SU-DHL-6 (cell line): ENCODE results near the gene SLC25A10.

Experiments used
- H2AFZ ChIP-seq: fragments of 200-600 bp; sonication (generic); 2 replicates; pipeline ENCODE4 v1.6.1; 2014; ENCODE audit warnings: low read depth, mild to moderate bottlenecking, moderate library complexity, mixed read lengths, antibody characterized with exemption, low read length; ENCODE audit not compliant: severe bottlenecking
- H3F3A ChIP-seq: fragments of 200-600 bp; shearing (Covaris generic); 2 replicates; pipeline ENCODE4 v1.6.0; 2016; ENCODE audit warnings: antibody characterized with exemption, mild to moderate bottlenecking; ENCODE audit not compliant: insufficient read depth
- H3K27ac ChIP-seq: fragments of 200-600 bp; sonication (generic); 2 replicates; pipeline ENCODE4 v1.5.1; 2016; ENCODE audit warnings: low read depth, mild to moderate bottlenecking, low read length, moderate library complexity, mixed read lengths
- H3K27me3 ChIP-seq: fragments of 200-600 bp; sonication (generic), shearing (Covaris generic); 2 replicates; pipeline ENCODE4 v1.6.0; 2014; ENCODE audit warnings: mild to moderate bottlenecking, low read length
- H3K36me3 ChIP-seq: fragments of 200-600 bp; sonication (generic); 2 replicates; pipeline ENCODE4 v1.6.1; 2014; ENCODE audit warnings: mild to moderate bottlenecking, low read length, mixed read lengths
- H3K4me2 ChIP-seq: fragments of 300-600, 200-600 bp; shearing (Covaris generic), sonication (generic); 2 replicates; pipeline ENCODE4 v1.6.0; 2014; ENCODE audit warnings: low read length, low read depth, mild to moderate bottlenecking; ENCODE audit not compliant: poor library complexity, severe bottlenecking
- H3K4me3 ChIP-seq: fragments of 200-600 bp; sonication (generic); 2 replicates; pipeline ENCODE4 v1.5.1; 2014; ENCODE audit warnings: antibody characterized with exemption, low read length, mild to moderate bottlenecking, mixed read lengths; ENCODE audit not compliant: insufficient read depth, poor library complexity, severe bottlenecking
- H3K79me2 ChIP-seq: fragments of 200-600 bp; sonication (generic); 2 replicates; pipeline ENCODE4 v1.6.1; 2014; ENCODE audit warnings: mild to moderate bottlenecking, low read length, moderate library complexity; ENCODE audit not compliant: insufficient read depth
- H3K9ac ChIP-seq: fragments of 200-600 bp; sonication (generic); 2 replicates; pipeline ENCODE4 v1.7.0; 2014; ENCODE audit warnings: mild to moderate bottlenecking, low read length
- H3K9me2 ChIP-seq: fragments of 200-600 bp; sonication (generic); replicated peaks from 2 replicates; pipeline ENCODE4 v1.6.1; 2014; ENCODE audit warnings: low read length; ENCODE audit not compliant: insufficient read depth
- H3K9me3 ChIP-seq: fragments of 200-600 bp; sonication (generic); 2 replicates; pipeline ENCODE4 v1.6.1; 2014; ENCODE audit warnings: low read length, mixed read lengths; ENCODE audit not compliant: insufficient read depth
- H4K20me1 ChIP-seq: fragments of 200-600 bp; sonication (generic); 2 replicates; pipeline ENCODE4 v1.6.1; 2014; ENCODE audit warnings: low read depth, mild to moderate bottlenecking, antibody characterized with exemption, low read length, moderate library complexity, mixed read lengths
- EZH2phosphoT487 ChIP-seq: fragments of 200-600 bp; sonication (generic), shearing (Covaris generic); conservative IDR thresholded peaks from 2 replicates; pipeline ENCODE4 v1.6.1; 2018; ENCODE audit warnings: mild to moderate bottlenecking, antibody characterized with exemption, low read length, moderate library complexity, mixed read lengths
- TF ChIP-seq, protein P1 (sequence below): fragments of 200-600 bp; sonication (generic); IDR thresholded peaks from one replicate; pipeline ENCODE4 v1.5.1; 2017; ENCODE audit warnings: antibody characterized with exemption, mild to moderate bottlenecking, low read length, moderate library complexity; ENCODE audit not compliant: insufficient read depth, poor library complexity, severe bottlenecking

The SLC25A10 gene

DNA sequence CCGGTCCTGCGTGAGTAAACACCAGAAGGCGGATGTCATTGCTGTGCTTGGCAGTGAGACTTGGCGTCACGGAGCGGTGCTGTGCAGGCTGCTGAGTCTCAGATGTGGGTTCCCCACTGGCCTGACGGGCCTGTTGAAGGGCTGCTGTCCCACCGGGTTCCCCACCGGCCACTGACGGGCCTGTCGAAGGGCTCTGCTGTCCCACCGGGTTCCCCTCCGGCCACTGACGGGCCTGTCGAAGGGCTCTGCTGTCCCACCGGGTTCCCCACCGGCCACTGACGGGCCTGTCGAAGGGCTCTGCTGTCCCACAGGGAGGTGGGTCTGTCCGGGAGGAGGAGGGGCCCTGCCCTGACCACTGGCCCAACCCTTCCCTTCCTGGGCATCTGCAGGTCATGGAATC is 25.5 kb upstream of the SLC25A10 start:
- Histone ChIP-seq H3K27ac (no peak overlapping the region), H4K20me1 (no peaks in the 10 kb centered on the region), H3K27me3 (no peaks in the 10 kb centered on the region), H3K9me2 (no peaks in the 10 kb centered on the region), H2AFZ (no peak overlapping the region), H3K4me3 (no peak overlapping the region), H3K36me3 (no peaks in the 10 kb centered on the region), H3K79me2 (peaks cover 47% of the 10 kb centered on the region), H3K9me3 (no peaks in the 10 kb centered on the region), H3F3A (no peaks in the 10 kb centered on the region), H3K4me2 (no peak overlapping the region), H3K9ac (no peak overlapping the region)
- TF ChIP-seq EZH2phosphoT487, result no peak
- TF ChIP-seq, protein P1, sequence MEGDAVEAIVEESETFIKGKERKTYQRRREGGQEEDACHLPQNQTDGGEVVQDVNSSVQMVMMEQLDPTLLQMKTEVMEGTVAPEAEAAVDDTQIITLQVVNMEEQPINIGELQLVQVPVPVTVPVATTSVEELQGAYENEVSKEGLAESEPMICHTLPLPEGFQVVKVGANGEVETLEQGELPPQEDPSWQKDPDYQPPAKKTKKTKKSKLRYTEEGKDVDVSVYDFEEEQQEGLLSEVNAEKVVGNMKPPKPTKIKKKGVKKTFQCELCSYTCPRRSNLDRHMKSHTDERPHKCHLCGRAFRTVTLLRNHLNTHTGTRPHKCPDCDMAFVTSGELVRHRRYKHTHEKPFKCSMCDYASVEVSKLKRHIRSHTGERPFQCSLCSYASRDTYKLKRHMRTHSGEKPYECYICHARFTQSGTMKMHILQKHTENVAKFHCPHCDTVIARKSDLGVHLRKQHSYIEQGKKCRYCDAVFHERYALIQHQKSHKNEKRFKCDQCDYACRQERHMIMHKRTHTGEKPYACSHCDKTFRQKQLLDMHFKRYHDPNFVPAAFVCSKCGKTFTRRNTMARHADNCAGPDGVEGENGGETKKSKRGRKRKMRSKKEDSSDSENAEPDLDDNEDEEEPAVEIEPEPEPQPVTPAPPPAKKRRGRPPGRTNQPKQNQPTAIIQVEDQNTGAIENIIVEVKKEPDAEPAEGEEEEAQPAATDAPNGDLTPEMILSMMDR, result no peak

DNA sequence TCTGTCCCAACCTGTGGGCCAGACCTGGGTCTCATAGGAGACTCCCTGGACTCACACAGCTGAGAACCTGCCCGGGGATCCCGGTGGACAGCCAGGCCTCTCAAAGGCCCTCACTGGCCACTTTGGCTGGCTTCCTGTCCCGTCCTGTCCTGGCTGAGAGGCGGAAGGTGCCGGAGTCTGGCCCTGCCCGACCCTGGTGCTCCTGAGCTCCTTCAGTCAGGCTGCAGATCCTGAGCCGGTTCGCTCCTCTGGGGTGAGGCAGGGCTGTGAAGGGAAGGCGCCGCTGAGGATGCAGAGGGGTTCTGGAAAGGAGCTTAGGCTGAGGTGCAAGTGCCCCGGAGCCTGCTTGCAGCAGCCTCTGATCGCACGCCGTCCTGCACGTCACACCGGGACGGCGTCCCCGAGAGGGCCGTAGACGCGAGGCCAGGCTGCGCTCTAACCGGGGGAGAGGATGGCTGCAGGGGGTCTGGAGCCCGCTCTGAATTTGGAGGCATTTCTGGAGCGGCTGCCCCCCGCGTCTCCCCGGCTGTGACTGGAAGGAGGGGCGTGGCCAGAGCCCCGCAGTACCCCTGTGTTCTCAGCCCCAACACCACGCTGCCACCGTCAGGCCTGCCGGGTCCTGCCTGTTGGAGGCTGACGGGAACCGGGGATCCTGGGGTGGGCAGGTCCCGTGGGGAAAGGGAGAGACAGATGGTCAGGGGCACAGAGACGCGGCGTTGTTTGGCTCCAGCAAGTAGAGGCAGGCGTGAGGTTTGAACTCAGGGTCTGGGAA is 24.1 kb upstream of the SLC25A10 start:
- Histone ChIP-seq H3K27me3 (no peaks in the 10 kb centered on the region), H3K27ac (no peak overlapping the region), H3K9me2 (no peaks in the 10 kb centered on the region), H3K9me3 (no peaks in the 10 kb centered on the region), H3K4me3 (no peak overlapping the region), H3K36me3 (no peaks in the 10 kb centered on the region), H2AFZ (no peak overlapping the region), H4K20me1 (no peaks in the 10 kb centered on the region), H3K9ac (no peak overlapping the region), H3K4me2 (no peak overlapping the region), H3K79me2 (peaks cover 33% of the 10 kb centered on the region), H3F3A (no peaks in the 10 kb centered on the region)
- TF ChIP-seq, protein P1, result no peak
- TF ChIP-seq EZH2phosphoT487, result no peak

DNA sequence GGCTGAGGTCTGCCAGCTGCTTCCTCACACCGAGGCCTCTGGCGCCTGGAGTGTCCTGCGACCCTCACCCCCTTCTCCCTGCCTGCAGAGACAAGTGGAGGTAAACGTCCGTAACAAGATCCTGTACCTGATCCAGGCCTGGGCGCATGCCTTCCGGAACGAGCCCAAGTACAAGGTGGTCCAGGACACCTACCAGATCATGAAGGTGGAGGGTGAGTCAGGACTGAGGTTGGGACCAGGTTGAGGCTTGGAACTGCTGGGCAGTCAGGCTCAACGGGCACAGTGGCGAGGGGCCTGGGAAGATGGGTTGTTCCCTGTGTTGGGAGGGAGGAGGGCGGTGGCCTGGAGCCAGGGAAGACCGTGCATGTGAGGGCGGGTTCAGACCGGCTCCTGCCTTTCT is 23.5 kb upstream of the SLC25A10 start:
- no peak overlapping the region for H3K4me2 ChIP-seq
- no peak overlapping the region for H2AFZ ChIP-seq
- no peaks in the 10 kb centered on the region for H3K27me3 ChIP-seq
- no peaks in the 10 kb centered on the region for H3F3A ChIP-seq
- no peaks in the 10 kb centered on the region for H4K20me1 ChIP-seq
- H3K36me3 ChIP-seq, result no peaks in the 10 kb centered on the region
- no peaks in the 10 kb centered on the region for H3K9me3 ChIP-seq
- H3K9ac ChIP-seq, result no peak overlapping the region
- no peak overlapping the region for H3K4me3 ChIP-seq
- no peak overlapping the region for H3K27ac ChIP-seq
- H3K9me2 ChIP-seq, result no peaks in the 10 kb centered on the region
- TF ChIP-seq, protein P1, result no peak
- no peak for TF ChIP-seq EZH2phosphoT487
- peaks cover 28% of the 10 kb centered on the region for H3K79me2 ChIP-seq
